H1 (cell line): ENCODE measurements around the gene GOLGA1. TPM values are rescaled to one million over a fixed set of nuclear protein-coding genes. Genes with fewer than 3 reads are reported as not detected.

Source experiments
- ASH2L ChIP-seq: fragments of 200-600, 300-600 bp; sonication (generic); IDR thresholded peaks from one replicate; pipeline ENCODE4 v1.7.1; 2017; ENCODE audit warnings: low read length
- BACH1 ChIP-seq: IDR thresholded peaks from 2 replicates; pipeline ENCODE4 v1.6.1; 2012; ENCODE audit warnings: low read length, improper control_type of control experiment
- CREB1 ChIP-seq: IDR thresholded peaks from 2 replicates; pipeline ENCODE4 v1.6.1; 2012; ENCODE audit warnings: inconsistent platforms
- CTCF ChIP-seq, 3 experiments: IDR thresholded peaks; 1 replicate in 2 of 3; 2 replicates in 1 of 3; pipeline versions ENCODE4 v1.5.1 to v1.6.1; 2011; ENCODE audit warnings: low read length in 3 of 3, mild to moderate bottlenecking in 3 of 3, inconsistent platforms in 2 of 3, low read depth in 1 of 3, moderate library complexity in 1 of 3; ENCODE audit not compliant: insufficient read depth in 1 of 3; ENCODE audit errors: control extremely low read depth in 1 of 3
- EGR1 ChIP-seq: IDR thresholded peaks from 2 replicates; pipeline ENCODE4 v1.6.1; 2011; ENCODE audit warnings: low read depth, low read length, borderline replicate concordance
- FOSL1 ChIP-seq: IDR thresholded peaks from 2 replicates; pipeline ENCODE4 v1.6.1; 2011; ENCODE audit warnings: mild to moderate bottlenecking, low read depth, low read length, moderate library complexity; ENCODE audit not compliant: insufficient read depth
- HDAC2 ChIP-seq, 2 experiments: fragments of 300-600 bp in 1 of 2; sonication (generic) in 1 of 2; IDR thresholded peaks; 2 replicates each; pipeline ENCODE4 v1.6.1; 2011 to 2012; ENCODE audit warnings: low read depth in 2 of 2, low read length in 2 of 2, mild to moderate bottlenecking in 2 of 2, moderate library complexity in 2 of 2, borderline replicate concordance in 1 of 2, inconsistent platforms in 1 of 2
- HDAC6 ChIP-seq: IDR thresholded peaks from one replicate; pipeline ENCODE4 v1.7.1; 2012; ENCODE audit warnings: low read depth, mild to moderate bottlenecking, inconsistent platforms, low read length, moderate library complexity
- JUN ChIP-seq: IDR thresholded peaks from 2 replicates; pipeline ENCODE4 v1.6.1; 2011; ENCODE audit warnings: low read depth, mild to moderate bottlenecking, improper control_type of control experiment, low read length
- KDM4A ChIP-seq: IDR thresholded peaks from one replicate; pipeline ENCODE4 v1.7.1; 2012; ENCODE audit warnings: low read depth, mild to moderate bottlenecking, moderate library complexity, low read length, inconsistent platforms; ENCODE audit not compliant: severe bottlenecking
- POLR2A ChIP-seq, 2 experiments: IDR thresholded peaks; 1 replicate in 1 of 2; 2 replicates in 1 of 2; pipeline ENCODE4 v1.6.1; 2011; ENCODE audit warnings: low read depth in 2 of 2, low read length in 2 of 2, mild to moderate bottlenecking in 2 of 2; ENCODE audit errors: control extremely low read depth in 1 of 2
- POLR2AphosphoS5 ChIP-seq: IDR thresholded peaks from 2 replicates; pipeline ENCODE4 v1.6.1; 2011; ENCODE audit warnings: low read depth, low read length
- POU5F1 ChIP-seq: IDR thresholded peaks from 2 replicates; pipeline ENCODE4 v1.6.1; 2011; ENCODE audit warnings: low read depth, mild to moderate bottlenecking, low read length, moderate library complexity
- RAD21 ChIP-seq, 2 experiments: IDR thresholded peaks in 1 of 2; conservative IDR thresholded peaks in 1 of 2; 2 replicates each; pipeline ENCODE4 v1.6.1; 2011; ENCODE audit warnings: low read depth in 2 of 2, low read length in 2 of 2, improper control_type of control experiment in 1 of 2, inconsistent platforms in 1 of 2, mild to moderate bottlenecking in 1 of 2, moderate library complexity in 1 of 2
- RBBP5 ChIP-seq: IDR thresholded peaks from 2 replicates; pipeline ENCODE4 v1.7.1; 2012; ENCODE audit warnings: low read depth, mild to moderate bottlenecking, inconsistent platforms, low read length, moderate library complexity, borderline replicate concordance
- RFX5 ChIP-seq: IDR thresholded peaks from 2 replicates; pipeline ENCODE4 v1.6.1; 2011; ENCODE audit warnings: low read depth, low read length, improper control_type of control experiment, borderline replicate concordance
- RXRA ChIP-seq: IDR thresholded peaks from 2 replicates; pipeline ENCODE4 v1.6.1; 2011; ENCODE audit warnings: low read depth, mild to moderate bottlenecking, low read length, moderate library complexity; ENCODE audit not compliant: insufficient read depth
- SIN3A ChIP-seq, 2 experiments: IDR thresholded peaks in 1 of 2; conservative IDR thresholded peaks in 1 of 2; 2 replicates each; pipeline ENCODE4 v1.6.1; 2011 to 2012; ENCODE audit warnings: low read length in 2 of 2, improper control_type of control experiment in 1 of 2, low read depth in 1 of 2, mild to moderate bottlenecking in 1 of 2
- SRF ChIP-seq: IDR thresholded peaks from 2 replicates; pipeline ENCODE4 v1.6.1; 2011; ENCODE audit warnings: mild to moderate bottlenecking, low read depth, low read length, moderate library complexity
- ZNF274 ChIP-seq: IDR thresholded peaks from 2 replicates; pipeline ENCODE4 v1.7.0; 2012; ENCODE audit warnings: low read length, borderline replicate concordance; ENCODE audit errors: extremely low read depth
- polyA plus RNA-seq, 7 experiments: library from polyadenylated mRNA; depleted of rRNA in 3 of 7; stranded (reverse) in 5 of 7; unstranded in 2 of 7; fragments of >200 nt in 5 of 7; fragments of 200-250 nt in 2 of 7; gene quantifications; 1 replicate in 5 of 7; 2 replicates in 1 of 7; 4 replicates in 1 of 7; pipeline versions ENCODE4 v1.2.1 to v1.2.3, GENCODE V29; 2011 to 2013; ENCODE audit warnings: missing spikeins in 2 of 7, mixed read lengths in 2 of 7
- total RNA-seq: library from RNA; stranded (reverse); fragmentation: NEBNext Ultra II Directional; extraction: Animal tissue kit (Norgen Biotek cat#: 25700); gene quantifications from 2 replicates; pipeline ENCODE4 v1.2.1, GENCODE V29; 2021

Gene GOLGA1
- total and polyA plus RNA-seq, 2 of the 8 experiments (the other 6 are each of a cell fraction or from before 2014, with no cell fraction given), result 4.8 to 6.5 TPM

GRCh38 chr9:124860582-124861341 lies 80.1 kb downstream of the GOLGA1 start (continued):
- no peak for TF ChIP-seq POU5F1
- TF ChIP-seq CTCF (IDR thresholded peaks at IDR 0.05; ENCODE audit: control extremely low read depth in 1 of 3, insufficient read depth in 1 of 3, low read depth in 1 of 3, low read length in 3 of 3), result no peak
- no peak for TF ChIP-seq HDAC6
- no peak for TF ChIP-seq SRF
- no peak for TF ChIP-seq BACH1
- TF ChIP-seq ZNF274, result no peak
- peak; percentile 75; the same call in 1 of the 2 replicates for TF ChIP-seq POLR2AphosphoS5
- no peak for TF ChIP-seq RFX5
- TF ChIP-seq FOSL1, result no peak
- TF ChIP-seq EGR1, result no peak
- TF ChIP-seq ASH2L, result no peak
- TF ChIP-seq RBBP5, result no peak
- no peak for TF ChIP-seq SIN3A (conservative IDR thresholded peaks at IDR 0.05 in 1 of 2, IDR thresholded peaks at IDR 0.05 in 1 of 2; ENCODE audit: low read depth in 1 of 2, low read length in 2 of 2)
- TF ChIP-seq KDM4A, result peak; percentile 9
- TF ChIP-seq CREB1, result no peak
- TF ChIP-seq POLR2A (IDR thresholded peaks at IDR 0.05; ENCODE audit: control extremely low read depth in 1 of 2, low read depth in 2 of 2, low read length in 2 of 2), result peak in 1 of 2 experiments; percentile 13; a peak in 1 of 3 replicates
- TF ChIP-seq JUN, result no peak
- TF ChIP-seq RXRA, result no peak
- no peak for TF ChIP-seq RAD21 (IDR thresholded peaks at IDR 0.05 in 1 of 2, conservative IDR thresholded peaks at IDR 0.05 in 1 of 2; ENCODE audit: low read depth in 2 of 2, low read length in 2 of 2)
- TF ChIP-seq HDAC2 (IDR thresholded peaks at IDR 0.05; ENCODE audit: borderline replicate concordance in 1 of 2, low read depth in 2 of 2, low read length in 2 of 2), result no peak; a peak in 1 of 4 replicates
